IPS DF 4.7 (cell line): ENCODE data around the gene METTL6.
"Not testable (repeated sequence)": the region's sequence is repeated elsewhere in the genome, so short reads cannot be mapped to it uniquely, and the experiment has no call there.

Experiments
- DNase-seq: peaks from one replicate; pipeline ENCODE4 v3.0.0-alpha.2; 2013; ENCODE audit warnings: low spot score; ENCODE audit errors: extremely low read depth

METTL6 gene

GRCh38 chr3:15427182-15427880 is at the start of gene METTL6, which contains the start of gene EAF1:
Gene METTL6 (minus strand): TSS chr3:15427544. CDS start chr3:15426511, 1,033 bp downstream.
Gene EAF1 (plus strand): TSS chr3:15427598. CDS start chr3:15427780, 182 bp downstream.
- no peak for DNase-seq

GRCh38 chr3:15476378-15476777 is 49.0 kb upstream of the METTL6 start:
- no peak for DNase-seq

GRCh38 chr3:15475161-15475560 is 47.8 kb upstream of the METTL6 start:
- DNase-seq: no peak

GRCh38 chr3:15471861-15472260 is 44.5 kb upstream of the METTL6 start:
- no peak for DNase-seq

- DNase-seq: no peak
Observed at GRCh38 chr3:15470849-15471248, 43.5 kb upstream of the METTL6 start.

- peak; percentile 16 for DNase-seq
Observed at GRCh38 chr3:15470261-15470660, 42.9 kb upstream of the METTL6 start.

- no peak for DNase-seq
Observed at GRCh38 chr3:15467227-15468181, 40.2 kb upstream of the METTL6 start.

GRCh38 chr3:15465876-15466585 is 38.7 kb upstream of the METTL6 start:
- no peak for DNase-seq

GRCh38 chr3:15462451-15462850 is 35.1 kb upstream of the METTL6 start:
- no peak for DNase-seq

- DNase-seq: no peak
Observed at GRCh38 chr3:15460891-15461531, 33.7 kb upstream of the METTL6 start.

- DNase-seq: no peak
Observed at GRCh38 chr3:15458212-15458780, 31.0 kb upstream of the METTL6 start.

GRCh38 chr3:15456915-15457314 is 29.6 kb upstream of the METTL6 start:
- not testable (repeated sequence) for DNase-seq

GRCh38 chr3:15456321-15456720 is 29.0 kb upstream of the METTL6 start:
- DNase-seq: no peak

GRCh38 chr3:15455756-15456155 is 28.4 kb upstream of the METTL6 start:
- DNase-seq: no peak

- no peak for DNase-seq
Observed at GRCh38 chr3:15454965-15455364, 27.6 kb upstream of the METTL6 start.

- no peak for DNase-seq
Observed at GRCh38 chr3:15453991-15454625, 26.8 kb upstream of the METTL6 start.

GRCh38 chr3:15453501-15453900 is 26.2 kb upstream of the METTL6 start:
- no peak for DNase-seq

GRCh38 chr3:15452961-15453360 is 25.6 kb upstream of the METTL6 start:
- no peak for DNase-seq

- no peak for DNase-seq
Observed at GRCh38 chr3:15452156-15452555, 24.8 kb upstream of the METTL6 start.
